GM23248 (cell line): Measurements from ENCODE around the gene ZNF91.
"Not testable (repeated sequence)": the region's sequence is repeated elsewhere in the genome, so short reads cannot be mapped to it uniquely, and the experiment has no call there.

Experiments
- EZH2 ChIP-seq: fragments of 200-600 bp; sonication (generic); IDR thresholded peaks from 2 replicates; pipeline ENCODE4 v1.6.1; 2018; ENCODE audit warnings: antibody characterized with exemption, mild to moderate bottlenecking; ENCODE audit not compliant: insufficient read depth, poor library complexity, severe bottlenecking
- EZH2phosphoT487 ChIP-seq: fragments of 200-600 bp; sonication (generic); IDR thresholded peaks from 2 replicates; pipeline ENCODE4 v1.6.1; 2018; ENCODE audit warnings: antibody characterized with exemption, moderate library complexity, mild to moderate bottlenecking, low read depth; ENCODE audit not compliant: insufficient read depth

DNA sequence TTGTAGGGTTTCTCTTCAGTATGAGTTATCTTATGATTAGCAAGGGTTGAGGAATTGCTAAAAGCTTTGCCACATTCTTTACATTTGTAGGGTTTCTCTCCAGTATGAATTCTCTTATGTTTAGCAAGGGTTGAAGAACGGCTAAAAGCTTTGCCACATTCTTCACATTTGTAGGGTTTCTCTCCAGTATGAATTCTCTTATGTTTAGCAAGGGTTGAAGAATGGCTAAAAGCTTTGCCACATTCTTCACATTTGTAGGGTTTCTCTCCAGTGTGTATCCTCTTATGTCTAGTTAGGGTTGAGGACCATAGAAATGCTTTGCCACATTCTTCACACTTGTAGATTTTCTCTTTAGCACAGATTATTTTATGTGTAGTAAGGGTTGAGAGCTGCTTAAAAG is 33.4 kb downstream of the ZNF91 start:
- not testable (repeated sequence) for TF ChIP-seq EZH2, EZH2phosphoT487
